Left lung (tissue), 10 donors: ENCODE data around the gene CFAP58. TPM values are rescaled to one million over a fixed set of nuclear protein-coding genes. Genes with fewer than 3 reads are reported as not detected.

Experiments
- ATAC-seq: fragments of 200-7000 bp; cut with Tn5 transposase; one replicate; pipeline ENCODE4 v1.9.1; 2020; ENCODE audit warnings: moderate library complexity
- DNase-seq, 4 donors: peaks; one replicate each; pipeline ENCODE4 v3.0.0-alpha.2; 2013 to 2020
- H3K27ac ChIP-seq, 2 donors: fragments of 200-600 bp; sonication (generic) in 1 of 2; one replicate each; pipeline versions ENCODE4 v1.5.0 to v1.8.0; 2020 to 2021
- H3K27me3 ChIP-seq, 2 donors: fragments of 200-600 bp; sonication (generic) in 1 of 2; one replicate each; pipeline versions ENCODE4 v1.5.0 to v1.8.0; 2020 to 2021
- H3K36me3 ChIP-seq, 2 donors: fragments of 200-600 bp; sonication (generic) in 1 of 2; one replicate each; pipeline versions ENCODE4 v1.5.0 to v1.8.0; 2020 to 2021
- H3K4me1 ChIP-seq, 2 donors: fragments of 200-600 bp; one replicate each; pipeline ENCODE4 v1.8.0; 2021
- H3K4me3 ChIP-seq, 2 donors: fragments of 200-600 bp; sonication (generic) in 1 of 2; one replicate each; pipeline versions ENCODE4 v1.5.0 to v1.8.0; 2020 to 2021; ENCODE audit warnings: mild to moderate bottlenecking in 1 of 2
- H3K9me3 ChIP-seq, 2 donors: fragments of 200-600 bp; sonication (generic) in 1 of 2; one replicate each; pipeline versions ENCODE4 v1.5.0 to v1.8.0; 2020 to 2021
- intact Hi-C, 2 donors: fragments of 100-400 bp; cut with DNase I; formaldehyde crosslinking; loops; one replicate each; pipeline versions ENCODE4 v1.11.2 to v1.14.2; 2022
- polyA plus RNA-seq, 6 donors: library from polyadenylated mRNA; unstranded; fragments of 120-200 nt; gene quantifications; one replicate each; pipeline ENCODE4 v1.2.1, GENCODE V29; 2013; ENCODE audit not compliant: insufficient read length in 6 of 6
- total RNA-seq, 2 donors: library from RNA; stranded (reverse); fragmentation: NEBNext Ultra II Directional; extraction: Animal tissue kit (Norgen Biotek cat#: 25700); gene quantifications; one replicate each; pipeline ENCODE4 v1.2.1, GENCODE V29; 2021
- TF ChIP-seq, protein P1 (sequence below), 2 donors: fragments of 200-600 bp; sonication (generic) in 1 of 2; IDR thresholded peaks; one replicate each; pipeline versions ENCODE4 v1.5.0 to v1.8.0; 2021; ENCODE audit warnings: antibody characterized with exemption in 2 of 2
- donor health status: DM: no; HTN: yes; CAD: no.
- donor health status: DM: no; HTN: no; CAD: no.

CFAP58 gene
- total and polyA plus RNA-seq, 8 donors: 0.29 to 2.2 (median 1.6) TPM

DNA sequence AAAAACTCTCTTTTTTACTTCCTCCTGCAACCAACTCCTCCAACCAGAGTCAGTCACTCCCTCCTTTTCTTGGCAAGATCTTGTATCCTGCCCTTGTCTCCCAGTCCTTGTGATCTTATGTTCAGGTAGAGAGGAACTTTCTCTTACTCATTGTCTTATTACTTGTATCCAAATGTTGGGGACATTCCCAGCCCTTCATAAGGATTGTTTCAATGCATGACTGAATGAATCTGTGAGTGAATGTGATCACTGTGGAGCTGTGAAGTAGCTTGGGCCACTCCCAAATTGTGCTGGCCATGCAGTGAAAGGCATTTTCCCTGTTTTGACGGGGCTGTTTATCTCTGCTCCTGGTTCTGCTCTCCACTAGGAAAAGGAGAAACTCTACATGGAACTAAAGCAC is 93.7 kb downstream of the CFAP58 start:
- H3K27me3 ChIP-seq: no peaks in the 10 kb centered on the region
- TF ChIP-seq, protein P1, sequence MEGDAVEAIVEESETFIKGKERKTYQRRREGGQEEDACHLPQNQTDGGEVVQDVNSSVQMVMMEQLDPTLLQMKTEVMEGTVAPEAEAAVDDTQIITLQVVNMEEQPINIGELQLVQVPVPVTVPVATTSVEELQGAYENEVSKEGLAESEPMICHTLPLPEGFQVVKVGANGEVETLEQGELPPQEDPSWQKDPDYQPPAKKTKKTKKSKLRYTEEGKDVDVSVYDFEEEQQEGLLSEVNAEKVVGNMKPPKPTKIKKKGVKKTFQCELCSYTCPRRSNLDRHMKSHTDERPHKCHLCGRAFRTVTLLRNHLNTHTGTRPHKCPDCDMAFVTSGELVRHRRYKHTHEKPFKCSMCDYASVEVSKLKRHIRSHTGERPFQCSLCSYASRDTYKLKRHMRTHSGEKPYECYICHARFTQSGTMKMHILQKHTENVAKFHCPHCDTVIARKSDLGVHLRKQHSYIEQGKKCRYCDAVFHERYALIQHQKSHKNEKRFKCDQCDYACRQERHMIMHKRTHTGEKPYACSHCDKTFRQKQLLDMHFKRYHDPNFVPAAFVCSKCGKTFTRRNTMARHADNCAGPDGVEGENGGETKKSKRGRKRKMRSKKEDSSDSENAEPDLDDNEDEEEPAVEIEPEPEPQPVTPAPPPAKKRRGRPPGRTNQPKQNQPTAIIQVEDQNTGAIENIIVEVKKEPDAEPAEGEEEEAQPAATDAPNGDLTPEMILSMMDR (IDR thresholded peaks at IDR 0.05): no peak
- no peak overlapping the region for H3K27ac ChIP-seq
- H3K4me3 ChIP-seq: no peak overlapping the region
- H3K9me3 ChIP-seq: no peaks in the 10 kb centered on the region
- DNase-seq: no peak
- intact Hi-C loops: no loop called here
- ATAC-seq: no peak
- no peaks in the 10 kb centered on the region for H3K36me3 ChIP-seq
- no peaks in the 10 kb centered on the region for H3K4me1 ChIP-seq

DNA sequence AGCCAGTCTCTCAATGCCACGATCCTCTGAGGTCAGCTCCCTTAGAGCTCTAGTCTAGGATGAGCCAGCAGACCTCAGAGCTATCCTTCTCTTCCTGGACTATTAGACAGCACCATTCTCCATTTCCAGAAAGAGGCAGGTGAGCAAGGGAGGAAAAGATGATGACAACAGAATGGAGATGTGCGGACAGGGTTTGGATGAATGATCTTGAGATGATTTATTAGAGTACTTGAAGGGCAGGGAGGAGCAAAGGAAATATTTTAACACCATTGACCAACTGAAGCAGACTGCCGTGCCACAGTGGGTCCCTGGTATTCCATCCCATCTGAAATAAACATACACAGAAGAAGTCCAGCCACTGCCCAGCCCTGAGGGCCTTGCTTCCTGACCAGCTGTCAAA is 94.3 kb downstream of the CFAP58 start:
- TF ChIP-seq, protein P1 (IDR thresholded peaks at IDR 0.05): no peak
- Histone ChIP-seq H3K27ac (no peak overlapping the region), H3K27me3 (no peaks in the 10 kb centered on the region), H3K4me3 (no peak overlapping the region), H3K36me3 (no peaks in the 10 kb centered on the region), H3K9me3 (no peaks in the 10 kb centered on the region), H3K4me1 (no peaks in the 10 kb centered on the region)
- DNase-seq (no peak), ATAC-seq (no peak)
- intact Hi-C loops: no loop called here

DNA sequence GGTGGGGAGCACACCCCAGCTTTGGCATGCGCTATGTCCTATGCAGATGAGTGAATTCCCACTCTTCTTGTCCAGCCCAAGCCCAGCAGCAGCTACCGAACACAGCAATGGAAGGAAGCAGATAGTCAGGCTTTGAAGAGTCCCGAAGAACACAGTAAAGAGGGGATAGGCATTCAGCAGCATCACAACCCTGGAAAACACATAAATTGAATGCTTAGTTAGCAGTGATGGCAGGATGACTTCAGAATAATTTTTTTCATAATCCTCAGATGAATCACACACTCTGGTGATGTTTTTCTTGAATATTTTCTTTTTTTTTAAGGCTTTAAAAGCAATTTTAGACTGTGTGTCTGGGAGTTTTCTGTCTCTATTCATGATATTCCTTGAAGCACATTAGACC is 95.8 kb downstream of the CFAP58 start:
- Histone ChIP-seq H3K9me3 (no peaks in the 10 kb centered on the region), H3K4me1 (no peaks in the 10 kb centered on the region), H3K27me3 (no peaks in the 10 kb centered on the region), H3K4me3 (no peak overlapping the region), H3K36me3 (no peaks in the 10 kb centered on the region), H3K27ac (no peak overlapping the region)
- no peak for ATAC-seq
- intact Hi-C loops: no loop called here
- DNase-seq: no peak
- TF ChIP-seq, protein P1 (IDR thresholded peaks at IDR 0.05): no peak

DNA sequence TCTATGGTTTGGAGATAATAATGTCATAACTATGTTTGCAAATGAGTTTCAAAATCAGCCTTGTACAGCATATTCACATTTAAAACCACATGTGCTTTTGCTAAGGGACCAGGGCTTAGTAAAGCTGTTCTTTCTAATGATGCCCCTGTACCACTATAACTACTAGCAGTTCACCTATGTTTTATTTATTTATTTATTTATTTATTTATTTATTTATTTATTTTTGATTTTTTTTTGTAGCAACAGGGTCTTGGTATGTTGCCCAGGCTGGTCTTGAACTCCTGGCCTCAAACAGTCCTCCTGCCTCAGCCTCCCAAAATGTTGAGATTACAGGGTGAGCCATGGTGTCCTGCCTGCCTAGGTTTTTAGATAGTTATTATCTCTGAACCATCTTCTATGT is 96.9 kb downstream of the CFAP58 start:
- DNase-seq (no peak), ATAC-seq (no peak)
- Histone ChIP-seq H3K9me3 (no peaks in the 10 kb centered on the region), H3K4me1 (no peaks in the 10 kb centered on the region), H3K4me3 (no peak overlapping the region), H3K27ac (no peak overlapping the region), H3K36me3 (no peaks in the 10 kb centered on the region), H3K27me3 (no peaks in the 10 kb centered on the region)
- TF ChIP-seq, protein P1 (IDR thresholded peaks at IDR 0.05): no peak
- intact Hi-C loops: no loop called here

DNA sequence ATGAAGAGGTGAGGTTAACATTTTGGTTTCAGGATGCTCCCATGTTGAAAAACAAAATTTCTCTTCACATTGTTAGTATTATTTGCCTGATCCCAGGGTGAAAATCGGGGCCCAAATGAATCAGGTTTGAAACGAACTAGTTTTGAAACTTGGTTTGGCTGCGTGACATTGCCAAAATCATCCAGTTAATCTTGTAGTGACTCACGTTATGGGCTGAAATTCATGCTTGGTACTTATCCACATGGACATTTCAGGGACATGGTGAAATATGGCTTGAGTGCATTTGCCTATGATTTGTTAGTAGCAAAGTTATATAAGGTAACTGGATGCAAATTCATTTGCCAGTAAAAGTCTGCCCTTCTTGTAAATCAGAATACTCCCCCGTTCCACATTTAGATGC is 97.3 kb downstream of the CFAP58 start:
- H3K4me3 ChIP-seq: no peak overlapping the region
- no peaks in the 10 kb centered on the region for H3K27me3 ChIP-seq
- TF ChIP-seq, protein P1 (IDR thresholded peaks at IDR 0.05): no peak
- H3K36me3 ChIP-seq: no peaks in the 10 kb centered on the region
- DNase-seq (no peak), ATAC-seq (no peak)
- no peaks in the 10 kb centered on the region for H3K9me3 ChIP-seq
- no peak overlapping the region for H3K27ac ChIP-seq
- intact Hi-C loops: no loop called here
- H3K4me1 ChIP-seq: no peaks in the 10 kb centered on the region
